ENCODE results near the gene HNRNPK. TPM values are rescaled to one million over a fixed set of nuclear protein-coding genes. Genes with fewer than 3 reads are reported as not detected.

HNRNPK gene
- polyA plus RNA-seq (ENCODE audit: insufficient read length in 3 of 3), result 100 to 1,000 TPM; 909 to 987 (median 925) TPM
- long read RNA-seq, donor 1, partial matches to known transcripts, result 73 of 219 reads
- long read RNA-seq, donor 1, other reads (novel, unspliced or antisense), result 141 of 219 reads
- long read RNA-seq, donor 2, partial matches to known transcripts, result 93 of 176 reads
- long read RNA-seq, donor 2, other reads (novel, unspliced or antisense), result 77 of 176 reads
- long read RNA-seq, donor 3, transcript HNRNPK-211 (2 exons, 868 nt), result major isoform, 8 of 426 reads
- long read RNA-seq, donor 3, partial matches to known transcripts, result 285 of 426 reads
- long read RNA-seq, donor 3, other reads (novel, unspliced or antisense), result 131 of 426 reads
- long read RNA-seq, donor 4, transcript HNRNPK-211 (2 exons, 868 nt), result minor isoform, 5 of 233 reads
- long read RNA-seq, donor 4, transcript HNRNPK-209 (5 exons, 900 nt), result major isoform, 6 of 233 reads
- long read RNA-seq, donor 4, partial matches to known transcripts, result 105 of 233 reads
- long read RNA-seq, donor 4, other reads (novel, unspliced or antisense), result 116 of 233 reads
- long read RNA-seq, donor 5, result 0 reads
- long read RNA-seq, donor 6, transcript HNRNPK-211 (2 exons, 868 nt), result major isoform, 7 of 306 reads
- long read RNA-seq, donor 6, transcript HNRNPK-209 (5 exons, 900 nt), result minor isoform, 6 of 306 reads
- long read RNA-seq, donor 6, partial matches to known transcripts, result 248 of 306 reads
- long read RNA-seq, donor 6, other reads (novel, unspliced or antisense), result 44 of 306 reads
- long read RNA-seq, donor 7, transcript HNRNPK-209 (5 exons, 900 nt), result major isoform, 7 of 467 reads
- long read RNA-seq, donor 7, partial matches to known transcripts, result 296 of 467 reads
- long read RNA-seq, donor 7, other reads (novel, unspliced or antisense), result 157 of 467 reads
- long read RNA-seq, donor 8, transcript HNRNPK-211 (2 exons, 868 nt), result major isoform, 13 of 613 reads
- long read RNA-seq, donor 8, transcript HNRNPK-209 (5 exons, 900 nt), result minor isoform, 10 of 613 reads
- long read RNA-seq, donor 8, partial matches to known transcripts, result 321 of 613 reads
- long read RNA-seq, donor 8, other reads (novel, unspliced or antisense), result 268 of 613 reads
- long read RNA-seq, donor 9, transcript HNRNPK-211 (2 exons, 868 nt), result major isoform, 6 of 250 reads
- long read RNA-seq, donor 9, partial matches to known transcripts, result 105 of 250 reads
- long read RNA-seq, donor 9, other reads (novel, unspliced or antisense), result 135 of 250 reads
- long read RNA-seq, donor 10, transcript HNRNPK-211 (2 exons, 868 nt), result major isoform, 7 of 423 reads
- long read RNA-seq, donor 10, partial matches to known transcripts, result 313 of 423 reads
- long read RNA-seq, donor 10, other reads (novel, unspliced or antisense), result 99 of 423 reads
- long read RNA-seq, donor 11, partial matches to known transcripts, result 94 of 212 reads
- long read RNA-seq, donor 11, other reads (novel, unspliced or antisense), result 112 of 212 reads
- long read RNA-seq, donor 12, transcript HNRNPK-211 (2 exons, 868 nt), result major isoform, 5 of 91 reads
- long read RNA-seq, donor 12, partial matches to known transcripts, result 39 of 91 reads
- long read RNA-seq, donor 12, other reads (novel, unspliced or antisense), result 46 of 91 reads
- long read RNA-seq, donor 13, result 0 reads
- long read RNA-seq, donor 14, partial matches to known transcripts, result 97 of 250 reads
- long read RNA-seq, donor 14, other reads (novel, unspliced or antisense), result 144 of 250 reads
- long read RNA-seq, donor 15, partial matches to known transcripts, result 61 of 124 reads
- long read RNA-seq, donor 15, other reads (novel, unspliced or antisense), result 57 of 124 reads
- long read RNA-seq, donor 16, transcript HNRNPK-209 (5 exons, 900 nt), result minor isoform, 11 of 788 reads
- long read RNA-seq, donor 16, transcript HNRNPK-211 (2 exons, 868 nt), result major isoform, 19 of 788 reads
- long read RNA-seq, donor 16, partial matches to known transcripts, result 501 of 788 reads
- long read RNA-seq, donor 16, other reads (novel, unspliced or antisense), result 254 of 788 reads

DNA sequence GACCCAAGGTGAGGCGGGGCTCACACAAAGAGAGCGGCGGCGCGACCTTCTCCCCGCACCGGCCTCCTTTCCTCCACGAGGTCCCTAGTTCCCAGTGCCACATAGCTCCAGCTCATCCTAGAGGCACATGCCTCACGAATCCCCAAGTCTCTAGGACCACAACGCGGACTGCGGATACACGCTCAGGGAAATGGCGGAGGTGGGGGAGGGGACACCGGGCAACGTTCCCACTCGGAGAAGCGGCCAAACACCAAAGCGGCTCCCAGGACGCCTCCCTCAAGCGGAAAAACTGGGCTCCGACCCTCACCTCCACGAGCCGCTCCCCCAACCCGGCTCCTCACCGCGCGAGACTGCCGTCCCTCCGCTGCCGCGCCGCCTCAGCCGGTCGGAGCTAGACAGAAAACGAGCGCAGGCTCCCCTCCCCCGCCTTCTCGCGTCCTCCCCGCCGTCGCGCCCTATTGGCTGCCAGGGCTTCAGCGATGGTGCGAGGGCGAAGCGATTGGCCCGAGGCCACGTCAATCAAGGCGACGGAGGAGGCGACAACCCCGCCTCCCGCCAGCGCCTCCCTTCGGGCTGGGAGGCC, at the start of gene HNRNPK:
Gene HNRNPK, minus strand, starts transcription at position 404 of the 583 bp plus-strand sequence. CDS start 1,963 bp downstream, outside the sequence.
- peak; percentile 97 to 100 (median 99) for DNase-seq (ENCODE audit: extremely low read depth in 1 of 11, low read depth in 9 of 11, low spot score in 4 of 11)

DNA sequence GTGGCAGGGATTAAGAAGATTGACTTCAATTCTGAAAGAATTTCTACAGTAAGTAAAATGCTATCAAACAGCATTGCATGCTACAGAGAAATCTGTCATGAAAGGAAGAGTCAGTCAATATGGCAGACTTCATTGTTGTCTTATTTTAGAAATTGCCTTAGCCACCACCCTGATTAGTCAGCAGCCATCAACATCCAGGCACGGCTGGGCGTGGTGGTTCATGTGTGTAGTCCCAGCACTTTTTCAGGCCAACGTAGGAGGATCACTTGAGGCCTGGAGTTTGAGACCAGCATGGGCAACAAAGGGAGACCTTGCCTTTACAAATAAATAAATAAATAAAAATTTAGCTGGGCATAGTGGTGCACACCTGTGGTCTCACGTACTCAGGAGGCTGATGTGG, 47.2 kb upstream of the HNRNPK start:
- DNase-seq (ENCODE audit: extremely low read depth in 1 of 11, low read depth in 9 of 11, low spot score in 4 of 11), result no peak

DNA sequence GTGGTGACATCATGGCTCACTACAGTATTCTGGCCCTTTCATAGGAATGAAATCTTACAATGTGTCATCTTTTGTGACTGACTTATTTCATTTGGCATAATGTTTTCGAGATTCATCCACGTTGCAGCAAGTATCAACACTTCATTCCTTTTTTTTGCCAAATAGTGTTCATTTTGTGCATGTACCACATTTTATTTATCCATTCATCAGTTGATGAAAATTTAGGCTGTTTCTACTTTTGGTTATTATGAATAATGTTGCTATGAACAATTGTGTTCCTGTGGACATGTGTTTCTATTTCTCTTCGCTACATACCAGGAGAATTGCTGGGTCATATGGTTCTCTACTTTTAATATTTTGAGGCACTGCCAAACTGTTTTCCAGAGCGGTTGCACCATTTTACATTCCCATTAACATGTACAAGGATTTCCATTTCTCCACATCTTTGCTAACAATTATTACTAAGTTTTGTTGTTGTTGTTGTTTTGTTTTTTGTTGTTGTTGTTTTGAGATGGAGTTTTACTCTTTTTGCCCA, 44.1 kb upstream of the HNRNPK start:
- no peak for DNase-seq (ENCODE audit: extremely low read depth in 1 of 11, low read depth in 9 of 11, low spot score in 4 of 11)

DNA sequence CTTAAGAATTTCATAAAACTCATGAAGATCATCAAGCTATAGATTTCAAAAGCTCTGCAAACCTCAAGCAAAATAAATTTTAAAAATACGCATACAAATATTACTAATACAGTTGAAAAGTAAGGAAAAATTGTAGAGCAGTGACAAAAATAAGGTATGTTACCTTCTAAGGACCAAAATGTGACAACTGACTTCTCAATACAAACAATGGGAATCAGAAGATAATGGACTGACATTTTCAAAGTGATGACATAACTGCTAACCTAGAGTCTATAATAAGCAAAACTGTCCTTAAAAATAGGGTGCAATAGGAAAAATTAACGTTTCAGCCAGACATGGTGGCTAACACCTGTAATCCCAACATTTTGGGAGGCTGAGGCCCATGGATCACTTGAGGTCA, 27.6 kb upstream of the HNRNPK start:
- no peak for DNase-seq (ENCODE audit: extremely low read depth in 1 of 11, low read depth in 9 of 11, low spot score in 4 of 11)

DNA sequence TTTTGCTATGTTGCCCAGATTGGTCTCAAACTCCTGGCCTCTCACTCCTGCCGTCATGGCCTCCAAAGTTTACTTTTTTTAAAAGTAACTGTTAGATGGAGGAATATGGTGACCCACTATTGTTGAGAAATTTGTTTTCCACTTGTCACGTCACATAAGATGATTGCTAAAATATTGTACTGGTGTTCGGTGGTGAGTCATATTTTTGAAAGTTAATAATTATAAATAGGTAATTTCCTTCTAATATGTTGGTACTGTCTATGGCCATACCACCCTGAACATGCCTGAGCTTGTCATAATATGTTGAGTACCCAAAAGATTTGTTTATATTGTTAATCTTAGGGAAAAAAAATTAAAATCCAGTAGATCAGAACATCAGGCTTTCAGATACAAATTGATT, 23.2 kb upstream of the HNRNPK start:
- no peak for DNase-seq (ENCODE audit: extremely low read depth in 1 of 11, low read depth in 9 of 11, low spot score in 4 of 11)

DNA sequence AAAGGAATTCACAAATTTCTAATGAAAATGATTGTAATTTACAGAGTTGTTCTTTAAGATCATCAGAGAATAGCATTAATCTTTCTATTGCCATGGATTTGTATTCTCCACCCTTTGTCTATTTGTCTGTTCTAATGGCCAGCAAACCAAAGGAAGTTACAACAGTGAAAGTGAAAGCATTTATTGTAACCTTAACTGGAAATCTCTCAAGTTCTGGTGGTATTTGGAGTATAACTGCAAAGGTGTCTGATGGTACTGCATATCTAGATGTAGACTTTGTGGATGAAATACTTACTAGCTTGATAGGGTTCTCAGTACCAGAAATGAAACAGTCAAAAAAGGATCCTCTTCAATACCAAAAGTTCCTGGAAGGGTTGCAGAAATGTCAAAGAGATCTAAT, 22.3 kb upstream of the HNRNPK start:
- DNase-seq (ENCODE audit: extremely low read depth in 1 of 11, low read depth in 9 of 11, low spot score in 4 of 11), result no peak

DNA sequence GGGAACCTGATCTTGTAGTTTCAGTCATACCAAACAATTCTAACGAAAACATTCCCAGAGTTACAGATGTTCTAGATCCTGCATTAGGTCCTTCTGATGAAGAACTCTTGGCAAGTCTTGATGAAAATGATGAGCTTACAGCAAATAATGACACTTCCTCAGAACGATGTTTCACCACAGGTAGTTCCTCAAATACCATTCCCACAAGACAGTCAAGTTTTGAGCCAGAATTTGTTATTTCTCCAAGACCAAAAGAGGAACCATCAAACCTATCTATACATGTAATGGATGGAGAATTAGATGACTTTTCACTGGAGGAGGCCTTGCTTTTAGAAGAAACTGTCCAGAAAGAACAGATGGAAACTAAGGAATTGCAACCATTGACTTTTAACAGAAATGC, 21.6 kb upstream of the HNRNPK start:
- DNase-seq (ENCODE audit: extremely low read depth in 1 of 11, low read depth in 9 of 11, low spot score in 4 of 11), result no peak

DNA sequence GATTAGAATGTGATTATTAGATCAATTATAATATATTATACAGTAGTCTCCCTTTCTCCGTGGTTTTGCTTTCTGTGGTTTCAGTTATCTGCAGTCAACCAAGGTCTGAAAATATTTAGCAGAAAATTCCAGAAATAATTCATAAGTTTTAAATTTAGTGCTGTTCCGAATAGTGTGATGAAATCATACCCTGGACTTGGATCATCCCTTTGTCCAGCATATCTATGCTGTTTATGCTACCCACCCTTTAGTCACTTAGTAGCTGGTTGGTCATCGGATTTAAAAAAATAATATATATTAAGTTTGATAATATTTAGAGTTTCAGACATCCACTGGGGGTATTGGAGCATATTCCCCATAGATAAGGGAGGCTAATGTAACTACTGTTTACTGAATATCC, 20.2 kb upstream of the HNRNPK start:
- no peak for DNase-seq (ENCODE audit: extremely low read depth in 1 of 11, low read depth in 9 of 11, low spot score in 4 of 11)

DNA sequence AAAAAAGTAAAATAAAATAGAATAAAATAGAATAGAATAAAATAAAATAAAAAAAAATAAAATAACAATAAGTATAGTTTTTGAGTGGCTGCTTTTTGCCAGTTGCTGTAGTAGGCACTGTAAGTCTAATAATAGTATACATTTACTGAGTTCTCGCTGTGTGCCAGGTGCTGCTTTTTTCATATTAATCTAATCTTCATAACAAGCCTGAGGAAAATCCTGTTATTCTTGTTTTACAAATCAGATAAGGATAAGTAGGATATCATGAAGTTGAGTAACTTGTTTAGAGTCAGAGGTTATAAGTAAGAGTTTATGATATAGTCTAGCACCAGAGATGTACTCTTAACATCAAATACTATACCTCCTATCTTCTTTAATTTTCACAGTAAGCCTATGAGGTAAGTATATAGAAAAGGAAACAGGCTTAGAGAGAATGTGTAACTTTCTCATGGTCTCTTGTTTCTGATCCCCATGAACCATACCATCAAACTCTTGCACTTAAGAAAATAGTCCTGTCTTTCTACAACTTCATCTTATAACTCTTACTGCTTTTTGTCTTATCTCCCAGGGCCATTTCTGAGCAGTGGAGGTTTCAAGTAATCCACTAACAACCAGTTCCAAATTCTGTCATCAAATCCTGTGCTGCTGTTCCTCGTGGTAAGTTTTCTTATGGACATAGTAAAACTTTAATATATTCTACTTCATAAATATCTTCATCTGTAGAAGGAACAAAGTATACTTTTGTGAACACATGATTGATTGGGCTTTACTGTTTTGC, 19.3 kb upstream of the HNRNPK start:
- no peak for DNase-seq (ENCODE audit: extremely low read depth in 1 of 11, low read depth in 9 of 11, low spot score in 4 of 11)

DNA sequence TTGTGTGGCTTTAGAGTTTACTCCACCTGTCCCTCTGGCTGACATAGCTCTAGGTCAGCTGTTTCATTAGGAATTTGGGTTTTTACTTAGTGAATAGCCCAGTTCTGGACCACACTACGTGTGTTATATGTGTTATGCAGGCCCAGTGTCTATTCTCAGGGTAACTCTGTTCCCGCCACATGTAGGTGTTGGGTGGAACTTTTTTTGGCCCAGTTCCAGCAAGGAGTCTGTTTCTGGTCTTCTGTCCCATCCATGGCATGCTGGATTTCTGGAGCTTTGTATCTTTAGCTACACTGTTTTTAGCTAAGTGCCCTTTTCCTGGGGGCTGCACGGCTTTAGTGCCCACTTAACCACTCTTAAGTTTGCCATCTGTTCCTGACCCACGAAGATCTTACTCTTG, 16.1 kb upstream of the HNRNPK start:
- DNase-seq (ENCODE audit: extremely low read depth in 1 of 11, low read depth in 9 of 11, low spot score in 4 of 11), result no peak

DNA sequence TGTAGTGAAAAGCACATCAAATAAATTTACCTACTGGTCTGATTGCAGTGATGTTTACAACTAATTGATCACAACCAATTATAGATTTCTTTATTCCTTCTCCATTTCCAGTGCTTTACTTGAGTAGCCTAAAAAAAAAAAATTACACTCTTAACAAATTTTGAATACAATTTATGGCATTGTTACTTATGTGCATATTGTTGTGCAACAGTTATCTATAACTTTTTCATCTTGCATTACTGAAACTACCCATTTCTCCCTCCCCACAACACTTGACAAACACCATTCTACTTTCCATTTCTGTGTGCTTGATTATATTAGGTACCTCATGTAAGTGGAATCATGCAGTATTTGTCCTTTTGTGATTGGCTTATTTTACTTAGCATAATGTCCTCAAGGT, 12.9 kb upstream of the HNRNPK start:
- DNase-seq (ENCODE audit: extremely low read depth in 1 of 11, low read depth in 9 of 11, low spot score in 4 of 11), result no peak

DNA sequence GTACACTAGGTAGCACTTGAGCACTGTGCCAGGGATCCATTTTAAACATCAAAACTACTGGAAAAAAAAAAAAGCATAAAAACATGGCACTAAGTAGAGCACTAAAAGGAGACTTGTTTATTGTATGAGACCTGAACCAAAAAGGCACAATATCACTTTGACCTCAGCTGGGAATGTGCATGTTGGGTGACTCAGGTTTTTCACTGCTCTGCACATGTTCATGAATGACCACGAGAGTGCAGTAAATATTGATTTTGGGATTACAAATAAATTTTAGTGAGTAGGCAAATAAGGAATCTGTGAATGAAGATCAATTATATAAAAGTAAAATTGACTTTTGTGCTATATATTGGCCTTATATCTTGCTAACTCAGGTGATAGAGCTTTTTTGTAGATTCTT, 12.4 kb upstream of the HNRNPK start:
- no peak for DNase-seq (ENCODE audit: extremely low read depth in 1 of 11, low read depth in 9 of 11, low spot score in 4 of 11)

DNA sequence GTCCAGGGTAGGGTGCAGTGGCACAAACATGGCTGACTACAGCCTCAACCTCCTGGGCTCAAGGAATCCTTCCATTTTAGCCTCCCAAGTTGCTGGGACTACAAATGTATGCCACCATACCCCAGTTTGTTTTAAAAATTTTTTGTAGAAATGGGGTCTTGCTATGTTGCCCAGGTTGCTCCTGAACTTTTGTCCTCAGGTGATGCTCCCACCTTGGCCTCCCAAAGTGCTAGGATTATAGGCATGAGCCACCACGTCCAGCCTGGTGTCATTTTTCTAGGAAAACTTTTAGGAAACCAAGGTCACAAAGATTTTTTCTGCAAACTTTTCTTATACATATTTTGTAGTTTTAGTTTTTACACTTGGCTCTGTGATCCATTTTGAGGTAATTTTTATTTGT, 11.3 kb upstream of the HNRNPK start:
- DNase-seq (ENCODE audit: extremely low read depth in 1 of 11, low read depth in 9 of 11, low spot score in 4 of 11), result no peak

DNA sequence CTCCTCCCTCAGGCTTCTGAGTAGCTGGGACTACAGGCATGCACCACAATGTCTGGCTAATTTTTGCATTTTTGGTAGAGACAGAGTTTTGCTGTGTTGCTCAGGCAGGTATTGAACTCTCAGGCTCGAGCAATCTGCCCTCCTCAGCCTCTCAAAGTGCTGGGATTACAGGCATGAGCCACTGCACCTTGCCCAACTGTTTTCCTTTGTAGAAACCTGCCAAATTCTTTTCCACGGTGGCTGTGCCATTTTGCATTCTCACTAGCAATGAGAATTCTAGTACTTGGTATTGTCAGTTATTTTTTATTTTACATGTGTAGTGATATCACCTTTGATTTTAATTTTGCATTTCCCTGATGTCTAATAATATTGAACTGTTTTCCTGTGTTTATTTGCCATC, 8.4 kb upstream of the HNRNPK start:
- DNase-seq (ENCODE audit: extremely low read depth in 1 of 11, low read depth in 9 of 11, low spot score in 4 of 11), result no peak

DNA sequence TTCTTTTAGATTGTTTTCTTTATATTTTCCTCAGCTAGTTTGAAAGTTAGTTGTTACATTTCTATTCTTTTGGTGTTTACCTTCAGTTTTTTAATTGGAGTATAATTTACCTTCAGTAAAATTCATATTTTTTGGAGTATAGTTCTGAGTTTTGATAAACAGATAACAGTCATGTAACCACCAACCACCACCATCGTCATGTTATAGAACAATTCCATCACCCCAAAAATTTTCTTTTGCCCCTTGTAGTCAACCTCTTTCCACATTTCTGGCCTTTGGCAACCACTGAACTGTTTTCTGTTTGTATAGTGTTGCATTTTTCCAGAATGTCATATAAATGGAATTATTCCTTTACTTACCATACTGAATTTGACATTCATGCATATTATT, 7.4 kb upstream of the HNRNPK start:
- no peak for DNase-seq (ENCODE audit: extremely low read depth in 1 of 11, low read depth in 9 of 11, low spot score in 4 of 11)

DNA sequence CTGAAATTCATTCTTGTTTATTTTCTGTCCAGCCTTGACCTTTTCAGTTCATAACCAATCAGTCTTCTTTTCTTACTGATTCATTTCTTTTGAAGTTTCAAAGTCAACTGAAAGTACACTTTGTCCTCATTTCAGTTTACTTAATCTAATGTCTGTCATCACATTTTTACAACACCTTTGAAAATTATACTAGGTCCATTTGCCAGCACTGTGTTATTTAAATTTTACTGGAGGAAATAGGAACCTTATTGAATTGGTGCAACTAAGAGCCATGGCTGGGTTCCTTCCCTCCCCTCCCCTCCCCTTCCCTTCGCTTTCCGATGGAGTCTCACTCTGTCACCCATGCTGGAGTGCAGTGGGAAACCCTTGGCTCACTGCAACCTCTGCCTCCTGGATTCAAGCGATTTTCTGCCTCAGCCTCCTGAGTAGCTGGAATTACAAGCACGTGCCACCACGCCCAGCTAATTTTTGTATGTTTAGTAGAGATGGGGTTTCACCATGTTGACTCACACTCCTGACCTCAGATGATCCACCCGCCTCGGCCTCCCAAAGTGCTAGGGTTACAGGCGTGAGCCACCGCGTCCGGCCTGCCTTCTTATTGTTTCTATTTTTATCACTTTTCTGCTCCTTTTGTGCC, 6.9 kb upstream of the HNRNPK start:
- no peak for DNase-seq (ENCODE audit: extremely low read depth in 1 of 11, low read depth in 9 of 11, low spot score in 4 of 11)
